ENCODE measurements around the gene RSRP1. TPM values are rescaled to one million over a fixed set of nuclear protein-coding genes. Genes with fewer than 3 reads are reported as not detected.

Gene RSRP1
- total RNA-seq, 1 experiment from 2014 or later = 82.9 TPM

DNA sequence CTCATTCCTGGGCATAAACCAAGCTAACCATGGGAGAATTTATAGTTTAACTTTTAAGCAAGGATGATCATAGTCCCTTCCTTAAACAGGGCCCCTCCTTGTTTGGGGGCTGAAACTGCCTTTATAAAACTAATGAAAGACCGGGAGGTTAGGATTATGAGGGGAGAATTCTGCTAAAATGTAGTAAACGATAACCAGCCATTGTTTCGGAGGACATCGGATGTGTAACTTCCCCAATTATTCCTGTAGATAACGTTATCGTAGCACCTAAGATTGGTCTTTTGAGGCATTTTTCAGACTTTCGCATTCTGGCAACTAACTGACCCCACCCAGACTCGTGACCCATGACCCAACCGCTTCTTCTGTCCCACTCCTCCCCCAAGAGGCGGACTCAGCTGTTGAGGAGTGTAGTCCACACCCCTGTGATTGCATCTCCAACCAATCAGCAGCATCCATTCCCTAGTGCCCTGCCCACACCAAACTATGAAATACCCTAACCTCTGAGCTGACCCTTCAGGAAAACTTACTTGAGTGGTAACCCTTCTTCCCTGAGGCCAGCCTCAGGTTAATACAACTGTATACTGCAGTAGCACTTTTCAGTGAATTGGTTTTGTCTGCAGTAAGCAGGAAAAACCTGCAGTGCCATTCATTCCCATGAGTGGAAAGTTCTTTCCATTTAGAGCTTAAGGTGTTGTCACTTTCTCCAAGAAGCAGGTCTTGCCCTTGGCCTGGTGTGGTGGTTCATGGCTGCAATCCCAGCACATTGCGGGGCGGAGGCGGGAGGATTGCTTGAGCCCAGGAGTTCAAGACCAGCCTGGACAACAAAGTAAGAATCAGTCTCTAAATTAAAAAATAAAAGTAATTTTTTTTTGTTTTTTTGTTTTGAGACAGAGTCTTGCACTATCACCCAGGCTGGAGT is 14.1 kb downstream of the RSRP1 start:
- POLR2A ChIA-PET = interaction anchor here (1.2 to 2.4 kb wide), 4 partner anchors 9 to 14 kb away, joined by 3 to 25 read pairs (median 6); partner anchors contain the start of gene RSRP1
- peaks cover 11 to 19% of the 10 kb centered on the region in 2 experiments for H3K36me3 ChIP-seq (ENCODE audit: control insufficient read depth in 1 of 2, insufficient read depth in 2 of 2, low read length in 2 of 2)
- CTCF ChIA-PET = interaction anchor here (0.7 kb wide), 1 partner anchor 998 kb away, joined by 3 read pairs; no protein-coding TSS in a partner anchor
- no peaks in the 10 kb centered on the region for H3K9me2 ChIP-seq (ENCODE audit: insufficient read depth)
- H4K20me1 ChIP-seq (ENCODE audit: insufficient read depth) = no peaks in the 10 kb centered on the region
- H3K4me2 ChIP-seq (ENCODE audit: low read length) = peak overlapping the region; percentile 85
- H3K27me3 ChIP-seq (ENCODE audit: insufficient read depth, low read length) = no peaks in the 10 kb centered on the region
- H3K9me3 ChIP-seq (ENCODE audit: control insufficient read depth in 1 of 2, insufficient read depth in 1 of 2, low read depth in 1 of 2, low read length in 2 of 2) = no peaks in the 10 kb centered on the region
- RAD21 ChIA-PET (ENCODE audit: low non-redundant PET in 1 of 2, low total read pairs in 2 of 2, uncharacterized antibody in 2 of 2, unreplicated experiment in 2 of 2) = no interaction called here
- intact Hi-C loops (cut with micrococcal nuclease) = no loop called here
- H2AFZ ChIP-seq (ENCODE audit: low read depth, low read length, poor library complexity, severe bottlenecking) = no peak overlapping the region
- peak overlapping the region; percentile 87 to 96 for H3K4me3 ChIP-seq (replicated peaks in 1 of 2; ENCODE audit: low read depth in 1 of 2, low read length in 2 of 2)
- ATAC-seq (peak; percentile 91), DNase-seq (ENCODE audit: low read depth, low spot score) (peak; percentile 83)
- TF ChIP-seq ELF1 (IDR thresholded peaks at IDR 0.05; ENCODE audit: borderline replicate concordance, low read depth) (no peak), CBX3 (IDR thresholded peaks at IDR 0.05; ENCODE audit: low read depth) (no peak), SIN3A (IDR thresholded peaks at IDR 0.05; ENCODE audit: low read depth) (no peak; the same call in 1 of the 2 replicates), ZNF274 (IDR thresholded peaks at IDR 0.05; ENCODE audit: low read depth, low read length) (no peak), RAD21 (IDR thresholded peaks at IDR 0.05; ENCODE audit: low read depth) (no peak), EGR1 (IDR thresholded peaks at IDR 0.05; ENCODE audit: low read depth) (no peak), FOSL1 (IDR thresholded peaks at IDR 0.05; ENCODE audit: low read depth) (no peak), POLR2AphosphoS5 (IDR thresholded peaks at IDR 0.05; ENCODE audit: low read depth, low read length) (peak; percentile 53), YY1 (IDR thresholded peaks at IDR 0.05; ENCODE audit: extremely low read depth, insufficient replicate concordance, low read depth, low read length) (no peak), POLR2A (IDR thresholded peaks at IDR 0.05; ENCODE audit: borderline replicate concordance, extremely low read depth, insufficient read depth, insufficient read length) (peak; percentile 44), TCF7L2 (IDR thresholded peaks at IDR 0.05; ENCODE audit: borderline replicate concordance, extremely low read depth, insufficient read depth, insufficient read length) (no peak), EZH2phosphoT487 (IDR thresholded peaks at IDR 0.05; ENCODE audit: borderline replicate concordance) (no peak), EZH2 (IDR thresholded peaks at IDR 0.05) (no peak), SP1 (IDR thresholded peaks at IDR 0.05; ENCODE audit: low read depth) (peak; percentile 48)
- TF ChIP-seq, protein P1, sequence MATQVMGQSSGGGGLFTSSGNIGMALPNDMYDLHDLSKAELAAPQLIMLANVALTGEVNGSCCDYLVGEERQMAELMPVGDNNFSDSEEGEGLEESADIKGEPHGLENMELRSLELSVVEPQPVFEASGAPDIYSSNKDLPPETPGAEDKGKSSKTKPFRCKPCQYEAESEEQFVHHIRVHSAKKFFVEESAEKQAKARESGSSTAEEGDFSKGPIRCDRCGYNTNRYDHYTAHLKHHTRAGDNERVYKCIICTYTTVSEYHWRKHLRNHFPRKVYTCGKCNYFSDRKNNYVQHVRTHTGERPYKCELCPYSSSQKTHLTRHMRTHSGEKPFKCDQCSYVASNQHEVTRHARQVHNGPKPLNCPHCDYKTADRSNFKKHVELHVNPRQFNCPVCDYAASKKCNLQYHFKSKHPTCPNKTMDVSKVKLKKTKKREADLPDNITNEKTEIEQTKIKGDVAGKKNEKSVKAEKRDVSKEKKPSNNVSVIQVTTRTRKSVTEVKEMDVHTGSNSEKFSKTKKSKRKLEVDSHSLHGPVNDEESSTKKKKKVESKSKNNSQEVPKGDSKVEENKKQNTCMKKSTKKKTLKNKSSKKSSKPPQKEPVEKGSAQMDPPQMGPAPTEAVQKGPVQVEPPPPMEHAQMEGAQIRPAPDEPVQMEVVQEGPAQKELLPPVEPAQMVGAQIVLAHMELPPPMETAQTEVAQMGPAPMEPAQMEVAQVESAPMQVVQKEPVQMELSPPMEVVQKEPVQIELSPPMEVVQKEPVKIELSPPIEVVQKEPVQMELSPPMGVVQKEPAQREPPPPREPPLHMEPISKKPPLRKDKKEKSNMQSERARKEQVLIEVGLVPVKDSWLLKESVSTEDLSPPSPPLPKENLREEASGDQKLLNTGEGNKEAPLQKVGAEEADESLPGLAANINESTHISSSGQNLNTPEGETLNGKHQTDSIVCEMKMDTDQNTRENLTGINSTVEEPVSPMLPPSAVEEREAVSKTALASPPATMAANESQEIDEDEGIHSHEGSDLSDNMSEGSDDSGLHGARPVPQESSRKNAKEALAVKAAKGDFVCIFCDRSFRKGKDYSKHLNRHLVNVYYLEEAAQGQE (IDR thresholded peaks at IDR 0.05; ENCODE audit: low read depth) = no peak
- TF ChIP-seq, protein P2, sequence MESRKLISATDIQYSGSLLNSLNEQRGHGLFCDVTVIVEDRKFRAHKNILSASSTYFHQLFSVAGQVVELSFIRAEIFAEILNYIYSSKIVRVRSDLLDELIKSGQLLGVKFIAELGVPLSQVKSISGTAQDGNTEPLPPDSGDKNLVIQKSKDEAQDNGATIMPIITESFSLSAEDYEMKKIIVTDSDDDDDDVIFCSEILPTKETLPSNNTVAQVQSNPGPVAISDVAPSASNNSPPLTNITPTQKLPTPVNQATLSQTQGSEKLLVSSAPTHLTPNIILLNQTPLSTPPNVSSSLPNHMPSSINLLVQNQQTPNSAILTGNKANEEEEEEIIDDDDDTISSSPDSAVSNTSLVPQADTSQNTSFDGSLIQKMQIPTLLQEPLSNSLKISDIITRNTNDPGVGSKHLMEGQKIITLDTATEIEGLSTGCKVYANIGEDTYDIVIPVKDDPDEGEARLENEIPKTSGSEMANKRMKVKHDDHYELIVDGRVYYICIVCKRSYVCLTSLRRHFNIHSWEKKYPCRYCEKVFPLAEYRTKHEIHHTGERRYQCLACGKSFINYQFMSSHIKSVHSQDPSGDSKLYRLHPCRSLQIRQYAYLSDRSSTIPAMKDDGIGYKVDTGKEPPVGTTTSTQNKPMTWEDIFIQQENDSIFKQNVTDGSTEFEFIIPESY (IDR thresholded peaks at IDR 0.05; ENCODE audit: extremely low read depth, insufficient replicate concordance, low read length) = no peak
- TF ChIP-seq, protein P3, sequence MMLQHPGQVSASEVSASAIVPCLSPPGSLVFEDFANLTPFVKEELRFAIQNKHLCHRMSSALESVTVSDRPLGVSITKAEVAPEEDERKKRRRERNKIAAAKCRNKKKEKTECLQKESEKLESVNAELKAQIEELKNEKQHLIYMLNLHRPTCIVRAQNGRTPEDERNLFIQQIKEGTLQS (IDR thresholded peaks at IDR 0.05) = no peak
- TF ChIP-seq, protein P4, sequence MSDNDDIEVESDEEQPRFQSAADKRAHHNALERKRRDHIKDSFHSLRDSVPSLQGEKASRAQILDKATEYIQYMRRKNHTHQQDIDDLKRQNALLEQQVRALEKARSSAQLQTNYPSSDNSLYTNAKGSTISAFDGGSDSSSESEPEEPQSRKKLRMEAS (IDR thresholded peaks at IDR 0.05) = no peak
- H3K79me2 ChIP-seq (ENCODE audit: insufficient read depth, low read length) = peaks cover 40% of the 10 kb centered on the region
- H3K4me1 ChIP-seq (ENCODE audit: control insufficient read depth in 1 of 2, insufficient read depth in 2 of 2, low read length in 2 of 2) = peaks cover 25 to 32% of the 10 kb centered on the region in 2 experiments
- peak overlapping the region; percentile 74 for H3K27ac ChIP-seq (ENCODE audit: low read depth, low read length)
- TSS peak; percentile 93 for BruUV-seq (replicated peaks)
- peak overlapping the region; percentile 85 for H3K9ac ChIP-seq (ENCODE audit: low read length)
